ENCODE data around the gene C1RL. TPM values are rescaled to one million over a fixed set of nuclear protein-coding genes. Genes with fewer than 3 reads are reported as not detected.

The C1RL gene
- total and polyA plus RNA-seq, 2 donors from 2014 or later: 25.2 to 147 TPM

DNA sequence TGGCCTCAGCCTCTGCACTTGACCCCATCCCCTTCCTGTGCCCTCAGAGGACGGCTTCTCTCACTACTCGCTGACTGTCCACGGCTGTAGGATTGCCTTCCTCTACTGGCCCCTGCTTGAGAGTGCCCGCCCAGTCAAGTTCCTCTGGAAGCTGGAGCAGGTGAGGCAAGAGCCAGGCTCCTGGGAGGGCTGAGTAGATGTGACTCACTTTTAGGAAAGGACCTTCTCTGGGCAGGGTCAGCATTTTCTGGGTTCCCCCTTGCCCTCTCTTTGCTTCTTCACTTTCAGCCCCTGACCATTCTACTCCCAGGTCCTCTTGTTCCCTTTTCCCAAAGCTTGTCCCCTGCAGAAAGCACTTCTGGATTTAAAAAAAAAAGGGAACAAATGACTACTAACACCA, 28.9 kb upstream of the C1RL start:
- peaks cover 0 to 2% (median 0%) of the 10 kb centered on the region in 3 donors for H3K4me1 ChIP-seq (ENCODE audit: control insufficient read depth in 2 of 3, insufficient read depth in 2 of 3, low read depth in 1 of 3, low read length in 3 of 3)
- no peak for DNase-seq
- no peak overlapping the region for H3K27ac ChIP-seq (ENCODE audit: low read depth in 2 of 2, low read length in 2 of 2)
- H3K36me3 ChIP-seq (ENCODE audit: control insufficient read depth in 2 of 3, insufficient read depth in 3 of 3, low read length in 3 of 3): peaks cover 7 to 66% (median 30%) of the 10 kb centered on the region in 3 donors
- H3K27me3 ChIP-seq (ENCODE audit: control insufficient read depth, insufficient read depth, low read length): no peaks in the 10 kb centered on the region
- H3K4me3 ChIP-seq (ENCODE audit: low read length in 3 of 3): no peak overlapping the region
- no peak for FAIRE-seq
- H3K9ac ChIP-seq (ENCODE audit: low read length in 3 of 3): no peak overlapping the region
- H3K9me3 ChIP-seq (ENCODE audit: control insufficient read depth in 2 of 3, insufficient read depth in 1 of 3, low read length in 3 of 3): peaks cover 0 to 2% (median 0%) of the 10 kb centered on the region in 3 donors
- TF ChIP-seq, protein P1, sequence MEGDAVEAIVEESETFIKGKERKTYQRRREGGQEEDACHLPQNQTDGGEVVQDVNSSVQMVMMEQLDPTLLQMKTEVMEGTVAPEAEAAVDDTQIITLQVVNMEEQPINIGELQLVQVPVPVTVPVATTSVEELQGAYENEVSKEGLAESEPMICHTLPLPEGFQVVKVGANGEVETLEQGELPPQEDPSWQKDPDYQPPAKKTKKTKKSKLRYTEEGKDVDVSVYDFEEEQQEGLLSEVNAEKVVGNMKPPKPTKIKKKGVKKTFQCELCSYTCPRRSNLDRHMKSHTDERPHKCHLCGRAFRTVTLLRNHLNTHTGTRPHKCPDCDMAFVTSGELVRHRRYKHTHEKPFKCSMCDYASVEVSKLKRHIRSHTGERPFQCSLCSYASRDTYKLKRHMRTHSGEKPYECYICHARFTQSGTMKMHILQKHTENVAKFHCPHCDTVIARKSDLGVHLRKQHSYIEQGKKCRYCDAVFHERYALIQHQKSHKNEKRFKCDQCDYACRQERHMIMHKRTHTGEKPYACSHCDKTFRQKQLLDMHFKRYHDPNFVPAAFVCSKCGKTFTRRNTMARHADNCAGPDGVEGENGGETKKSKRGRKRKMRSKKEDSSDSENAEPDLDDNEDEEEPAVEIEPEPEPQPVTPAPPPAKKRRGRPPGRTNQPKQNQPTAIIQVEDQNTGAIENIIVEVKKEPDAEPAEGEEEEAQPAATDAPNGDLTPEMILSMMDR (IDR thresholded peaks at IDR 0.05; ENCODE audit: borderline replicate concordance, extremely low read depth, insufficient read depth): no peak
- intact Hi-C loops (cut with DNase I): no loop called here

DNA sequence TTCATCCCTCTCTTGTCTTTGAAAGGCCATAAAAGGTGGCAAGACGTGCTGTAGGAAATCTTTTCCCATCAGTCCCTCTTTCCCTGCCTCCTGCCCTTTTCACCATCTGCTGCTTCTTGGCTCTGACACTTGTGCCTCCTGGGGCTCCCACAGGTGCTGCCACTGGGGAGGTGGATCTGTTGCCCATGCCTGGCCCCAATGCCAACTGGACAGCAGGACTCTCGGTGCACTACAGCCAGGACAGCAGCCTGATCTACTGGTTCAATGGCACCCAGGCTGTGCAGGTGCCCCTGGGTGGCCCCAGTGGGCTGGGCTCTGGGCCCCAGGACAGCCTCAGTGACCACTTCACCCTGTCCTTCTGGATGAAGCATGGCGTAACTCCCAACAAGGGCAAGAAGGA, 27.7 kb upstream of the C1RL start:
- intact Hi-C loops (cut with DNase I): no loop called here
- FAIRE-seq: no peak
- peaks cover 7 to 59% (median 30%) of the 10 kb centered on the region in 3 donors for H3K36me3 ChIP-seq (ENCODE audit: control insufficient read depth in 2 of 3, insufficient read depth in 3 of 3, low read length in 3 of 3)

DNA sequence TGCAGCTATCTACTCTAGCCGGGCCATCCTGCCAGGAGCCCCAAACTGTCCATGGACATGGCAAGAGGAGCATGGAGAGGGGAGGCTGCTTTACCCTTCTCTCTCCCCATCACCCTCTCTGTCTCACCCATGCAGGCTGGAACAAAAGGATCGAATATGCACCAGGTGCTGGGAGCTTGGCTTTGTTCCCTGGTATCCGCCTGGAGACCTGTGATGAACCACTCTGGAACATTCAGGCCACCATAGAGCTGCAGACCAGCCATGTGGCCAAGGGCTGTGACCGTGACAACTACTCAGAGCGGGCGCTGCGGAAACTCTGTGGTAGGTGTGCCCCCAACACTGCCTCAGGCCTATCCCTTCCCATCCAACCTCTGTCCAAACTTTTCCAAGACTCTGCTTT, 27.1 kb upstream of the C1RL start:
- Histone ChIP-seq H3K27me3 (ENCODE audit: control insufficient read depth, insufficient read depth, low read length) (no peaks in the 10 kb centered on the region), H3K36me3 (ENCODE audit: control insufficient read depth in 2 of 3, insufficient read depth in 3 of 3, low read length in 3 of 3) (peaks cover 7 to 55% (median 30%) of the 10 kb centered on the region in 3 donors), H3K27ac (ENCODE audit: low read depth in 2 of 2, low read length in 2 of 2) (no peak overlapping the region), H3K4me1 (ENCODE audit: control insufficient read depth in 2 of 3, insufficient read depth in 2 of 3, low read depth in 1 of 3, low read length in 3 of 3) (peaks cover 0 to 7% (median 0%) of the 10 kb centered on the region in 3 donors), H3K9me3 (ENCODE audit: control insufficient read depth in 2 of 3, insufficient read depth in 1 of 3, low read length in 3 of 3) (peaks cover 0 to 2% (median 0%) of the 10 kb centered on the region in 3 donors), H3K9ac (ENCODE audit: low read length in 3 of 3) (no peak overlapping the region), H3K4me3 (ENCODE audit: low read length in 3 of 3) (no peak overlapping the region)
- no peak for DNase-seq
- intact Hi-C loops (cut with DNase I): no loop called here
- FAIRE-seq: no peak
- TF ChIP-seq, protein P1 (IDR thresholded peaks at IDR 0.05; ENCODE audit: borderline replicate concordance, extremely low read depth, insufficient read depth): no peak

More for the DNA sequence above, 27.7 kb upstream of the C1RL start:
- TF ChIP-seq, protein P1 (IDR thresholded peaks at IDR 0.05; ENCODE audit: borderline replicate concordance, extremely low read depth, insufficient read depth): no peak
- H3K9me3 ChIP-seq (ENCODE audit: control insufficient read depth in 2 of 3, insufficient read depth in 1 of 3, low read length in 3 of 3): peaks cover 0 to 2% (median 0%) of the 10 kb centered on the region in 3 donors
- no peak overlapping the region for H3K9ac ChIP-seq (ENCODE audit: low read length in 3 of 3)
- H3K4me1 ChIP-seq (ENCODE audit: control insufficient read depth in 2 of 3, insufficient read depth in 2 of 3, low read depth in 1 of 3, low read length in 3 of 3): peaks cover 0 to 5% (median 0%) of the 10 kb centered on the region in 3 donors
- no peak overlapping the region for H3K27ac ChIP-seq (ENCODE audit: low read depth in 2 of 2, low read length in 2 of 2)
- no peaks in the 10 kb centered on the region for H3K27me3 ChIP-seq (ENCODE audit: control insufficient read depth, insufficient read depth, low read length)
- DNase-seq: no peak
- no peak overlapping the region for H3K4me3 ChIP-seq (ENCODE audit: low read length in 3 of 3)

All from kidney (tissue), 14 donors.